Measurements from ENCODE around the gene PTPRD. TPM values are rescaled to one million over a fixed set of nuclear protein-coding genes. Genes with fewer than 3 reads are reported as not detected.

Gene PTPRD
- total and polyA plus RNA-seq, 10 donors: 0.08 to 11.7 (median 2.9) TPM

DNA sequence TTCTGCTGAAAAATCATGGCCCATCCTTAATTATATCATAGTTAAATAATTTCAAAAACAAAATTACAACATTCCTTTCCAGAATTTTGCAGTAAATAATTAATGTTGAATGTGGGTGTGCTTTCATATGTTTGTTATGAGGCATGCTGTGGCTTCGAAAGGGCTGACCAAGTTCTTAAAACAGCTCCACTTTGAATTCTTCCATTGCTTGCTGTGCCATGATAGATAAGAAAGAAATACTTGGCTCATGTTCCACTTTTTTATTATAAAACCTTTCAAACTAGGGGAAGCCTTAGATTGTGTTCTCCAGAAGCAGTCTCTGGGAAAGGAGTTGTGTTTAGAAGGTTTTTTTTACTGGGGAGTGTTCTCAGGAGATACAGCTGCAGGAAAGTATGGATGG, 1534.5 kb downstream of the PTPRD start:
- intact Hi-C loops (cut with DNase I; ENCODE audit: low total_unique reads): no loop called here
- Histone ChIP-seq H3K9me3 (peaks cover 0 to 41% (median 13%) of the 10 kb centered on the region in 8 donors), H3K36me3 (no peaks in the 10 kb centered on the region), H3K4me3 (no peak overlapping the region), H3K27me3 (replicated peaks in 1 of 7) (no peaks in the 10 kb centered on the region), H3K4me1 (no peaks in the 10 kb centered on the region), H3K27ac (no peak overlapping the region)
- no peak for DNase-seq
- WGBS, 5 donors: 56 to 71% (median 65%) methylated on average over 1 of the region's 1 CpG
- TF ChIP-seq POLR2A (IDR thresholded peaks at IDR 0.05) (no peak), POLR2AphosphoS5 (IDR thresholded peaks at IDR 0.05) (no peak)
- TF ChIP-seq, protein P1, sequence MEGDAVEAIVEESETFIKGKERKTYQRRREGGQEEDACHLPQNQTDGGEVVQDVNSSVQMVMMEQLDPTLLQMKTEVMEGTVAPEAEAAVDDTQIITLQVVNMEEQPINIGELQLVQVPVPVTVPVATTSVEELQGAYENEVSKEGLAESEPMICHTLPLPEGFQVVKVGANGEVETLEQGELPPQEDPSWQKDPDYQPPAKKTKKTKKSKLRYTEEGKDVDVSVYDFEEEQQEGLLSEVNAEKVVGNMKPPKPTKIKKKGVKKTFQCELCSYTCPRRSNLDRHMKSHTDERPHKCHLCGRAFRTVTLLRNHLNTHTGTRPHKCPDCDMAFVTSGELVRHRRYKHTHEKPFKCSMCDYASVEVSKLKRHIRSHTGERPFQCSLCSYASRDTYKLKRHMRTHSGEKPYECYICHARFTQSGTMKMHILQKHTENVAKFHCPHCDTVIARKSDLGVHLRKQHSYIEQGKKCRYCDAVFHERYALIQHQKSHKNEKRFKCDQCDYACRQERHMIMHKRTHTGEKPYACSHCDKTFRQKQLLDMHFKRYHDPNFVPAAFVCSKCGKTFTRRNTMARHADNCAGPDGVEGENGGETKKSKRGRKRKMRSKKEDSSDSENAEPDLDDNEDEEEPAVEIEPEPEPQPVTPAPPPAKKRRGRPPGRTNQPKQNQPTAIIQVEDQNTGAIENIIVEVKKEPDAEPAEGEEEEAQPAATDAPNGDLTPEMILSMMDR (IDR thresholded peaks at IDR 0.05 in 8 of 11, conservative IDR thresholded peaks at IDR 0.05 in 3 of 11): no peak

DNA sequence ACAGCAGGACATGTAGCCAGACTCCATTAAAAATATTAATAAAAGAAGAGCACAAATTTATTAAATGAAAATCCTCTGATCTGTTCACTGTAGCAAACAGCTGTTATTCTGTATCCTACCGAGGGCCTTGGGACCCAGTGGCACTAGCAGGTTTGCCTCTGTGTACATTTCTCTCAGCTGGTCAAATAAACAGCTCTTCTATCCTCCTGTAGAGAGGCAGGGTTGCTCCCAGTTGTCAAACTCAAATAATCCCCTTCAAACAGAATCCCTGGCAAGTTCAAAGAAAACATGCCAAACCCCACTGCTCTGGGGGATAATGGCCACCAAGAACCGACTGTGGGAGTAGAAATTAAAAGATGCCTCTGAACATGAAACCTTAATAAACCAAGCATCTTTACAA, 1551.2 kb downstream of the PTPRD start:
- Histone ChIP-seq H3K9me3 (no peaks in the 10 kb centered on the region), H3K27me3 (replicated peaks in 1 of 7) (no peaks in the 10 kb centered on the region), H3K4me1 (no peaks in the 10 kb centered on the region), H3K4me3 (no peak overlapping the region), H3K27ac (no peak overlapping the region), H3K36me3 (no peaks in the 10 kb centered on the region)
- intact Hi-C loops (cut with DNase I; ENCODE audit: low total_unique reads): no loop called here
- TF ChIP-seq, protein P1 (IDR thresholded peaks at IDR 0.05 in 8 of 11, conservative IDR thresholded peaks at IDR 0.05 in 3 of 11): no peak
- TF ChIP-seq POLR2A (IDR thresholded peaks at IDR 0.05) (no peak), POLR2AphosphoS5 (IDR thresholded peaks at IDR 0.05) (no peak)
- no peak for DNase-seq
- WGBS, 5 donors: 54 to 81% (median 59%) methylated on average over 2 of the region's 2 CpGs

DNA sequence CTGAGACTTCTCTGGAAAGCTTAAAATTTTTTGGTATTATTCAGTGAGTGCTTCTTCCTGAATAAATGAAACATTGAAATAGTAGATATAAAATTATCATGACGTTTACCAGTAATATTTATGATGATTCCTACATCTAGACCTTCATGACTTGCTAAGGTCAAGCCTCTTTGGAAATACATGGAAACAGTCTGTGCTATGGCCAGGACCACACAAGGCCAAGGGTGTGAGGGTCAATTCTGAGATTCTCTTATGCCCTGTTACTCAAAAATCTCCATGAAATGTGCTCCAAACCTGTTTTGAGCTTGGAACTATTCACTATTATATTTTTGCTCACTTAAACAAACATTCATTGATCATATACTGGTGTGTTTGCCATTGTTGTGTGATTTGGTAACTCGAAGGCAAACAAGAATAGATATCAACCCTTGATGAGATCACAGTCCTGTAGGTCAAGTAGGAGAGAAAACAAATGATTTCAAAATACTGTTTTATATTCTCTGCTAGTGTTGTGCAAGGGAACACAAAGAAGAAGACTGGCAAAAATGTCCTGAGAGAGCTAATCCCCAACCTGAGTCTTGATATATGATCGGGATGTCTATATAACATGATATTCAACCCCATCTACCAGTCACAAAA, 1558.3 kb downstream of the PTPRD start:
- Histone ChIP-seq H3K27me3 (replicated peaks in 1 of 7) (no peaks in the 10 kb centered on the region), H3K4me1 (no peaks in the 10 kb centered on the region), H3K4me3 (no peak overlapping the region), H3K27ac (no peak overlapping the region), H3K9me3 (no peaks in the 10 kb centered on the region), H3K36me3 (no peaks in the 10 kb centered on the region)
- intact Hi-C loops (cut with DNase I; ENCODE audit: low total_unique reads): loop anchor here (10.0 kb wide), 1 partner anchor 60 kb away; no protein-coding TSS in a partner anchor
- TF ChIP-seq POLR2A (IDR thresholded peaks at IDR 0.05) (no peak), POLR2AphosphoS5 (IDR thresholded peaks at IDR 0.05) (no peak)
- TF ChIP-seq, protein P1 (IDR thresholded peaks at IDR 0.05 in 8 of 11, conservative IDR thresholded peaks at IDR 0.05 in 3 of 11): no peak
- 58 to 78% (median 67%) methylated on average over 3 of the region's 3 CpGs for WGBS, 5 donors
- DNase-seq: no peak

DNA sequence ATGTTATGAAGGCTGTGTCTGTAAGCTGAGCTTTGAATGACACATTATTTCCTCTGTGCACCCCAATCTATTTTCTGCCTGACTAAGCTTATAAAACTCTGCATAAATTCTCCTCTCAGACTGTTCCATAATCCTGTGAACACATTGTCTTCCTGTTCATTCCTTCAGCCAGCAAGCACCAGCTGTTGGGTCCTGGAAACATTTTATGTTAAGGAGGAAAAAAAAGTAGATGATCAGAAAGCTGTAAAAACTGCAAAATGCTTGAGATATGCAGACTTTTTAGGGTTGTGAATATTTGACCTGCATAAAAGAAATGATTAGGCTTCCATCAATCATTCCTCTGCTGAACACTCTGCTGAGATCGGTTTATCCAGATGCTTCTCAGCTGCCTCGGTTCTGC, 1567.2 kb downstream of the PTPRD start:
- H3K27me3 ChIP-seq (replicated peaks in 1 of 7): no peaks in the 10 kb centered on the region
- H3K9me3 ChIP-seq: no peaks in the 10 kb centered on the region
- 57 to 80% (median 66%) methylated on average over 2 of the region's 2 CpGs for WGBS, 5 donors
- TF ChIP-seq POLR2A (IDR thresholded peaks at IDR 0.05) (no peak), POLR2AphosphoS5 (IDR thresholded peaks at IDR 0.05) (no peak)
- TF ChIP-seq, protein P1 (IDR thresholded peaks at IDR 0.05 in 8 of 11, conservative IDR thresholded peaks at IDR 0.05 in 3 of 11): no peak
- no peaks in the 10 kb centered on the region for H3K4me1 ChIP-seq
- intact Hi-C loops (cut with DNase I; ENCODE audit: low total_unique reads): no loop called here
- DNase-seq: no peak
- H3K36me3 ChIP-seq: no peaks in the 10 kb centered on the region
- no peak overlapping the region for H3K27ac ChIP-seq
- no peak overlapping the region for H3K4me3 ChIP-seq
